ENCODE results near the gene TMEM253.

Gene TMEM253

DNA sequence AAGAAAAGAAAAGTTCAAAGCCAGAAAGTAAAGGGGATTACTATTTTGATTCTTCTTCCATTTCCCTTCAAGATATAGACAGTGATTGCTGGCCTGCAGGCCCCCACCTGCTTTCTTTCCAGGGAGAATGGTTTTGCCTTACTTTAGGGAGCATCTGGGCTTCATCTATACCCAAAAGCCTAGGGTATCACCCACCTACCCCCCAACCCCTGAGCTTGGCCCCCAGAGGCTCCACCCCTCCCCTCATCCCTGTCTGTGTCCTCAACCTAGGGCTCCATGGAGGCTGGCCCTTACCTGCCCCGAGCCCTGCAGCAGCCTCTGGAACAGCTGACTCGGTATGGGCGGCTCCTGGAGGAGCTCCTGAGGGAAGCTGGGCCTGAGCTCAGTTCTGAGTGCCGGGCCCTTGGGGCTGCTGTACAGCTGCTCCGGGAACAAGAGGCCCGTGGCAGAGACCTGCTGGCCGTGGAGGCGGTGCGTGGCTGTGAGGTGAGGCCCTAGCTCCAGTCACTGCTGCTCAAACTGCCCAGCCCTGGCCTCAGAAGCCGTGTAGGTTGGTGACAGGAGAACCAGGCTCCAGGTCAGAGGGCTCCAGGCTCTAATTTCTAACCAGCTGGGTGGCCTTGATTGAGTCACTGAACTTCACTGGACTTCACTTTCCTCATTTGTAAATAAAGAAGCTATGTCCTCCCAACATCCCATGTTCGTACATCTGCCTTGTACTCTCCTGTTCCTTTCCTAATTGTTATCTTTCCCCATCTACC, 17.1 kb upstream of the TMEM253 start:
- POLR2A ChIA-PET, result interaction anchor here (1.5 to 9.9 kb wide), 2 partner anchors 9 to 12 kb away, joined by 5 to 71 read pairs; partner anchors contain the start of gene ARHGEF40

GRCh38 chr14:21084396-21084795, 16.5 kb upstream of the TMEM253 start:
- peaks cover 3 to 83% of the 10 kb centered on the region in 2 experiments; a peak in 2 of 3 replicates for H3K36me3 ChIP-seq (ENCODE audit: control insufficient read depth in 2 of 2, insufficient read depth in 1 of 2, low read length in 2 of 2)

More for the DNA sequence above, 17.1 kb upstream of the TMEM253 start:
- Histone ChIP-seq H3K27ac (ENCODE audit: extremely low read depth, low read depth, low read length) (no peak overlapping the region), H3K4me1 (ENCODE audit: control insufficient read depth, insufficient read depth, low read length) (no peaks in the 10 kb centered on the region), H3K4me3 (ENCODE audit: low read depth, low read length) (no peak overlapping the region), H3K9me3 (ENCODE audit: control insufficient read depth, insufficient read depth, low read depth, low read length) (no peaks in the 10 kb centered on the region), H3K36me3 (ENCODE audit: control insufficient read depth in 2 of 2, insufficient read depth in 1 of 2, low read length in 2 of 2) (peaks cover 3 to 85% of the 10 kb centered on the region in 2 experiments; a peak in 2 of 3 replicates)
- no peak for TF ChIP-seq ZNF37A (tag by site-specific recombination; IDR thresholded peaks at IDR 0.05)
- CTCF ChIA-PET, result interaction anchor here (0.7 to 1.2 kb wide), 3 partner anchors 8 to 69 kb away, joined by 4 to 7 read pairs (median 4); no protein-coding TSS in a partner anchor

More at GRCh38 chr14:21084396-21084795, 16.5 kb upstream of the TMEM253 start:
- POLR2A ChIA-PET, result interaction anchor here (1.5 to 9.9 kb wide), 2 partner anchors 8 to 13 kb away, joined by 5 to 71 read pairs; partner anchors contain the start of gene ARHGEF40
- Histone ChIP-seq H3K9me3 (ENCODE audit: control insufficient read depth, insufficient read depth, low read depth, low read length) (no peaks in the 10 kb centered on the region), H3K27ac (ENCODE audit: extremely low read depth, low read depth, low read length) (no peak overlapping the region), H3K4me3 (ENCODE audit: low read depth, low read length) (no peak overlapping the region), H3K4me1 (ENCODE audit: control insufficient read depth, insufficient read depth, low read length) (no peaks in the 10 kb centered on the region)
- no peak for TF ChIP-seq ZFP37 (tag by site-specific recombination; IDR thresholded peaks at IDR 0.05)
- TF ChIP-seq ZFHX2 (tag by site-specific recombination; conservative IDR thresholded peaks at IDR 0.05), result no peak
- no peak for TF ChIP-seq SALL2 (tag by site-specific recombination; IDR thresholded peaks at IDR 0.05; ENCODE audit: borderline replicate concordance)
- TF ChIP-seq ZNF239 (tag by site-specific recombination; IDR thresholded peaks at IDR 0.05), result no peak
- TF ChIP-seq GLI2 (tag by site-specific recombination; IDR thresholded peaks at IDR 0.05; ENCODE audit: borderline replicate concordance, low read depth), result no peak
- TF ChIP-seq ZNF585B (tag by site-specific recombination; IDR thresholded peaks at IDR 0.05), result no peak
- TF ChIP-seq ZBTB11 (tag by site-specific recombination; conservative IDR thresholded peaks at IDR 0.05; ENCODE audit: low read depth), result no peak
- no peak for TF ChIP-seq ZBTB44 (tag by site-specific recombination; IDR thresholded peaks at IDR 0.05)
- TF ChIP-seq ZNF580 (tag by site-specific recombination; IDR thresholded peaks at IDR 0.05), result no peak
- no peak for TF ChIP-seq HIC1 (tag by site-specific recombination; IDR thresholded peaks at IDR 0.05)
- no peak for TF ChIP-seq ZNF132 (tag by site-specific recombination; IDR thresholded peaks at IDR 0.05; ENCODE audit: borderline replicate concordance)
- TF ChIP-seq ZFP41 (tag by site-specific recombination; IDR thresholded peaks at IDR 0.05; ENCODE audit: borderline replicate concordance), result no peak
- no peak for TF ChIP-seq ZNF266 (tag by site-specific recombination; IDR thresholded peaks at IDR 0.05; ENCODE audit: low read depth)
- TF ChIP-seq ZNF530 (tag by site-specific recombination; IDR thresholded peaks at IDR 0.05; ENCODE audit: low read depth), result no peak
- no peak for TF ChIP-seq ZBTB17 (tag by site-specific recombination; IDR thresholded peaks at IDR 0.05)
- TF ChIP-seq ZNF391 (tag by site-specific recombination; IDR thresholded peaks at IDR 0.05; ENCODE audit: borderline replicate concordance, low read depth), result no peak
- no peak for TF ChIP-seq ELK4 (IDR thresholded peaks at IDR 0.05; ENCODE audit: borderline replicate concordance, low read depth, low read length)
- TF ChIP-seq, protein P1, sequence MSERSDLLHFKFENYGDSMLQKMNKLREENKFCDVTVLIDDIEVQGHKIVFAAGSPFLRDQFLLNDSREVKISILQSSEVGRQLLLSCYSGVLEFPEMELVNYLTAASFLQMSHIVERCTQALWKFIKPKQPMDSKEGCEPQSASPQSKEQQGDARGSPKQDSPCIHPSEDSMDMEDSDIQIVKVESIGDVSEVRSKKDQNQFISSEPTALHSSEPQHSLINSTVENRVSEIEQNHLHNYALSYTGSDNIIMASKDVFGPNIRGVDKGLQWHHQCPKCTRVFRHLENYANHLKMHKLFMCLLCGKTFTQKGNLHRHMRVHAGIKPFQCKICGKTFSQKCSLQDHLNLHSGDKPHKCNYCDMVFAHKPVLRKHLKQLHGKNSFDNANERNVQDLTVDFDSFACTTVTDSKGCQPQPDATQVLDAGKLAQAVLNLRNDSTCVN (tag by site-specific recombination; optimal IDR thresholded peaks at IDR 0.05), result no peak
- CTCF ChIA-PET, result interaction anchor here (1.0 to 1.2 kb wide), 2 partner anchors 8 to 69 kb away, joined by 4 to 7 read pairs; no protein-coding TSS in a partner anchor

Measured in HEK293 (cell line).